Endometrial microvascular endothelial cells (primary cell): ENCODE data around the gene CNN2. TPM values are rescaled to one million over a fixed set of nuclear protein-coding genes. Genes with fewer than 3 reads are reported as not detected.

Experiments
- in situ Hi-C: cut with HindIII; loops from 2 replicates; pipeline ENCODE4 v1.10.0; 2017; ENCODE audit warnings: low sequenced_read_pairs, low pct_unique_long_range_greater_than_20kb; ENCODE audit errors: inconsistent ontology term
- total RNA-seq: library from RNA; depleted of rRNA; stranded (reverse); fragments of >200 nt; gene quantifications from one replicate; pipeline ENCODE4 v1.2.3, GENCODE V29; 2015; ENCODE audit errors: inconsistent ontology term

The CNN2 gene
- total RNA-seq, 1 donor from 2014 or later = 237 TPM

GRCh38 chr19:1057176-1057855 lies 30.9 kb downstream of the CNN2 start:
- in situ Hi-C loops = no loop called here

- in situ Hi-C loops = no loop called here
Observed at GRCh38 chr19:1058112-1058511, 31.7 kb downstream of the CNN2 start.

DNA sequence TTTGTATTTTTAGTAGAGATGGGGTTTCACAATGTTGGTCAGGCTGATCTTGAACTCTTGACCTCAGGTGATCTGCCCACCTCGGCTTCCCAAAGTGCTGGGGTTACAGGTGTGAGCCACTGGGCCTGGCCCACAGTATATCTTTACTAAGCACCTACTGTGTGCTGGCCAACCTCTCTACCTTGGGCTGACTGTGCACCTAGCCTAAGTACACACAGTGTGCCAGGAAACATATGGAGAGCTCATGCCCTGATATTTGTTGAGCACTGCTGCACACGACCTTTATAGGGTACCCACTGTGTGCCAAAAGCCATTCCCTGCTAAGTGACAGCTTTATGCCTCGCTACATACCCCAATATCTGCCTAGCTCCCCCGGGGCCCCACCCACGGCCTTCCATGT lies 34.3 kb downstream of the CNN2 start:
- in situ Hi-C loops = no loop called here

DNA sequence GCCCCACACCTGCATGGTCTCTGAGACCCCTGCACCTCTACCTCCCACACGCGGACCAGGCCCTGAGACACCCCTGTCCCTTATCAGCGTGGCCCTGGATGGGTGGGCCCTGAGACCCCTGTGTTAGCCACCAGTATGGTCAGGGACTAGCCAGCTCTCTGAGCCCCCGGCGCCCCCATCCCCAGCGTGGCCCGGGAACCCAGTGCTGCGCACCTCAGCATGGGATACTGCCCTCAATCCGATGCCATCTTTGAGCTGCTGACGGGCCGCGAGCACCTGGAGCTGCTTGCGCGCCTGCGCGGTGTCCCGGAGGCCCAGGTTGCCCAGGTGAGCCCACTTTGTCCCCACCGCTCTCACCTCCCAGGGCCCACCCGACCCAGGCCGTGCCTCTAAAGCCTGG lies 35.6 kb downstream of the CNN2 start:
- in situ Hi-C loops = no loop called here

DNA sequence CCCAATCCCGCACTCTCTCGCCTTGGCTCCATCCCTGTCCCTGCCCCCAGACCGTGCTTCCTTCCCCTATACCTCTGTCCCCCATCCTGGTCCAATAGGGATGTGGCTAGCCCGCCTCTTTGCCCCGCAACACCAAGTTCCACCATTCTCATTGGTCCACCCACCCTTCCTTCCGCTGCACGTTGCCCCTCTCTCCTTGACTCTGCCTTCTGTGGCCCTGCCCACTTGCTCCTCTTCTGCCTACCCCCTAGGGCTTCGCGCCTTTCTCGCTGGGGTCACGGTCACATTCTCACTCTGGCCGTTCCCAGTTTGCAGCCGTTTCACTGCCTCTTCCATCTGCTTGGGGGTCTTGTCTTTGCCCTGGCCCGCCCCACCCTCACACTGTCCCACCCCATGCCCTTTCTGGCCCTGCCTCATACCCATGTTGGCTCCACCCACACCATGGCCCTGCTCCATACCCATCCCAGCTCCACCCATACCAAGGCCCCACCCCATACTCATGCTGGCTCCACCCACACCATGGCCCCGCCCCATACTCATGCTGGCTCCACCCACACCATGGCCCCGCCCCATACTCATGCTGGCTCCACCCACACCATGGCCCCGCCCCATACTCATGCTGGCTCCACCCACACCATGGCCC lies 36.1 kb downstream of the CNN2 start:
- in situ Hi-C loops = no loop called here

GRCh38 chr19:1063030-1063908 lies 36.9 kb downstream of the CNN2 start:
- in situ Hi-C loops = no loop called here

DNA sequence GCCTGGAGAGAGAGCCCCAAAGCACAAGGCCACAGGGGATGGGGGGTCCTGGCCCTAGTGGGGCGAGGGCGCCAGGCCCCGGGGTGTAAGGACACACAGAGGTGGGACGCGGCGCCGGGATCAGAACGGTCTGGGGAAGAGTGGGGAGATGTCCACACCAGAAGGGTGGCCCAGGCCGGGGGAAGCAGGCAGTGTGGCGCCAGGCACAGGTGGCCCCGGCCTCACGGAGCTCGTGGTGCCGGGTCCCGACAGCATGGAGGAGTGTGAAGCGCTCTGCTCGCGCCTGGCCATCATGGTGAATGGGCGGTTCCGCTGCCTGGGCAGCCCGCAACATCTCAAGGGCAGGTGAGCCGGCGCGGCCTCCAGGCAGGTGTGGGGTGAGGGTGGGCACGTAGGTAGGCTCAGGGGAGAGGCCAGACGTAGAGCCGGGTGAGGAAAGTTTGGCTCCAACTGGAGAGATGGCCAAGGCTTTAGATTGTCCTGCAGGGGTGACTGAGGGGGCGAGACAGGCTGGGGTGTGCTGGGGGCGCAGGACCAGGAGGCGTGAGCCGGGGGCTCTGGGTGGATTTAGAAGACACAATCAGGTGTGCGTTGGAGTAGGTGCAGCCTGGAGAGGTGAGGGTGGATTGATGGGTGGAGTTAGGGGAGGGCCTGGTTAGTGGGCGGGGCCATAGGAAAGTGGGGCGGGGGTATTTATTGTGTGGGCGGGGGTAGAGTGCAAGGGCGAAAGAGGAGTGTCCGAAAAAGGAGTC lies 37.7 kb downstream of the CNN2 start:
- in situ Hi-C loops = no loop called here

DNA sequence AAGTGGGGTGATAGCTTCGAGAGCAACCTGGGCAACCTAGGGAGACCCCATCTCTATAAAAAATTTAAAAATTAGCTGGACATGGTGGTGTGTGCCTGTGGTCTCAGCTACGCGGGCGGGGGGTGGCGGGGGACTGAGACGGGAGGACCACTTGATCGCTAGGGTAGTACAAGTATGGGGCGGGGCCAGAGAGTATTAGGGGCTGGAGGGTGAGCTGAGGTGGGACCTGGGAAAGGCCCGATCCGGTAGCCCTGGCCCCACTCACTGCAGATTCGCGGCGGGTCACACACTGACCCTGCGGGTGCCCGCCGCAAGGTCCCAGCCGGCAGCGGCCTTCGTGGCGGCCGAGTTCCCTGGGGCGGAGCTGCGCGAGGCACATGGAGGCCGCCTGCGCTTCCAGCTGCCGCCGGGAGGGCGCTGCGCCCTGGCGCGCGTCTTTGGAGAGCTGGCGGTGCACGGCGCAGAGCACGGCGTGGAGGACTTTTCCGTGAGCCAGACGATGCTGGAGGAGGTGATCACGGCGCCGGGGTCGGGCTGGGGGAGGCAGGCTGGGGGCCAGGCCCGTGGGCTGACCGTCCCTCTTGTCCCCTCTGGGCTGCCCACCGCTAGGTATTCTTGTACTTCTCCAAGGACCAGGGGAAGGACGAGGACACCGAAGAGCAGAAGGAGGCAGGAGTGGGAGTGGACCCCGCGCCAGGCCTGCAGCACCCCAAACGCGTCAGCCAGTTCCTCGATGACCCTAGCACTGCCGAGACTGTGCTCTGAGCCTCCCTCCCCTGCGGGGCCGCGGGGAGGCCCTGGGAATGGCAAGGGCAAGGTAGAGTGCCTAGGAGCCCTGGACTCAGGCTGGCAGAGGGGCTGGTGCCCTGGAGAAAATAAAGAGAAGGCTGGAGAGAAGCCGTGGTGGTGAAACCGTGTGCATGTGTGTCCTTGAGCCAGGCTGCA lies 38.5 kb downstream of the CNN2 start:
- in situ Hi-C loops = no loop called here

DNA sequence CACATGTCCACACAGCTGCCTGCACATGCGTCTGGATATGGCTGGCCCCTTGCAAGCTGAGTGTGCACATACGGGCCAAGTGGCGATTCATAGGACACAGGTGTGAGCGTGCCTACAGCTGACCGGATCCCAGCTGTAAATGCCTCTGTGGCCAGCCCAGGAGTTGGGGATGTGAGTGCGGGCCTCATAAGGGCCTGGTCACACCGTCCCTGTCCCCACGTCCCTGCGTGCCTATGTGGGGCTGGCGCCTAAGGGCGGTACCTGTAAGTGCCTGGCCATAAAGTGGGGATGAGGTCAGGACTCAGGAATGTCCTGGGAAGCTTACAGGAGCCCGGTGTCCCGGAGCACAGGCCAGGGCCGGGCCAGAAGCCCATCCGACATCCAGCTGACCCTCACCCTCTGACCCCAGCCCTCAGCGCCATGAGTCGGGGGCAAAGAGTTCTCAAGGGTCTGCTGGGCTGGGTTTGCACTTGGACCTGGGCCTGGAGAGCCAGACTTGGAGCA lies 39.2 kb downstream of the CNN2 start:
- in situ Hi-C loops = no loop called here

DNA sequence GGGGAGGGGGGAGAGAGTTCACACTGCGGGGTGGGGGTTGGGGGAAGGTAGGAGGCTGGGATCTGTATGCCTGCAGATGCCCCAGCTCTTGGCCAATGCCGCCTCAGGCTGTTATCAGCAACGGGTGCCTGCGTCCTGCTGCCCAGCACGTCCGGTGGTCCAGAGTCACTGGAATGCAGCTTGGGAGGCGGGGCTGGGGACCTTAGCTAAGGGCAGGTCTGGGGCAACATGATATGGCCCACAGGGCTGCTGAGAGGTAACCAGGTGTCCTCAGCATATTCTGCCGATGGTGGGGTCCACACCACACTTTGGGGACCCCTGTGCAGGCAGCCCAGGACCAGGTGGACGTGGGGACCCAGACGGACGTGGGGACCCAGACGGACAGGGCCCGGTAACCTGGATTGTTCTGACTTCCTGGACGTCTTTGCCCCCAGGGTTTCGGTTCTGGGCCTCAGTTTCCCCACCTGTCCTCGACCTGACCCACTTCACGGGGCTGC lies 39.9 kb downstream of the CNN2 start:
- in situ Hi-C loops = no loop called here

- in situ Hi-C loops = no loop called here
Observed at GRCh38 chr19:1066748-1067340, 40.4 kb downstream of the CNN2 start, which contains the start of gene ARHGAP45. ARHGAP45 (plus strand) TSS chr19:1067167; CDS start chr19:1067406, 239 bp downstream.

GRCh38 chr19:1067341-1067957 lies 41.0 kb downstream of the CNN2 start:
- in situ Hi-C loops = no loop called here

DNA sequence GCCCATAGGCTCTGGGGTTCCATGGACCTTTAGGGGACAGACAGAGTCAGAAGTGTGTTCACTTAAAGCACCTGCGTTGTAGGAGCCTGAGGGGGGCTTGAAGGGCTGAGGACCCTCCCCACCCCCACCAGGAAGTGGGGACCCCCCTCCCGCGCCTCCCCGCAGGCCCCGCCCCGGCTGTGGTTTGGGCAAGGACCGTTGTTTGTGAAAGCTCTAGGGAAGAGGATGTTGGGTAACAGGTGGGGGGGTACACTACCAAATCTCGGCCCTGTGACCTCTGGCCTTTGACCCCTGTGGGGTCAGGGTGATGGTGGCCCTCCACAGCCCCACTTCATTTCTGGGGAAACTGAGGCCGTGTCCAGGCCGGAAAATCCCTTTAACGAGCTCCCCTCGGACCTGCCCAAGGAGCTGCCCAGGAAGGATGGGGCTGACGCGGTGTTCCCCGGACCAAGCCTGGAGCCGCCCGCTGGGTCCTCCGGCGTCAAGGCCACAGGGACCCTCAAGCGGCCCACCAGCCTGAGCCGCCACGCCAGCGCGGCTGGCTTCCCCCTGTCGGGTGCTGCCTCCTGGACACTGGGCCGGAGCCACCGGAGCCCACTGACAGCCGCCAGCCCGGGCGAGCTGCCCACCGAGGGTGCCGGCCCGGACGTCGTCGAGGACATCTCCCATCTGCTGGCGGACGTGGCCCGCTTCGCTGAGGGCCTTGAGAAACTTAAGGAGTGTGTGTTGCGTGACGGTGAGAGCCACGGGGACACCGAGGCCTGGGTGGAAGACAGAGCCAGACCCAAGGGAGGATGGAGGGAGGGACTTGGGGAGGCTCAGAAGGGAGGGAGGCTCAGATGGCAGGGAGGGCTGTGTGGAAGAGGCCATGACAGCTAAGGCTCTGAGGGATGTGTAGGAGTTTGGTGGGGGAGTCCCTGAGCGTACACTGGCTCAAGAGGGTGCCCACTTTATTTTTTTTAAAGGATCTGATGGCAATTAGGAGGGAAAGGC lies 41.9 kb downstream of the CNN2 start:
- in situ Hi-C loops = no loop called here

GRCh38 chr19:1069009-1069779 lies 42.8 kb downstream of the CNN2 start:
- in situ Hi-C loops = no loop called here

- in situ Hi-C loops = no loop called here
Observed at GRCh38 chr19:1070576-1070930, 44.1 kb downstream of the CNN2 start.
